ENCODE data around the gene GABRE.

The GABRE gene, protein sequence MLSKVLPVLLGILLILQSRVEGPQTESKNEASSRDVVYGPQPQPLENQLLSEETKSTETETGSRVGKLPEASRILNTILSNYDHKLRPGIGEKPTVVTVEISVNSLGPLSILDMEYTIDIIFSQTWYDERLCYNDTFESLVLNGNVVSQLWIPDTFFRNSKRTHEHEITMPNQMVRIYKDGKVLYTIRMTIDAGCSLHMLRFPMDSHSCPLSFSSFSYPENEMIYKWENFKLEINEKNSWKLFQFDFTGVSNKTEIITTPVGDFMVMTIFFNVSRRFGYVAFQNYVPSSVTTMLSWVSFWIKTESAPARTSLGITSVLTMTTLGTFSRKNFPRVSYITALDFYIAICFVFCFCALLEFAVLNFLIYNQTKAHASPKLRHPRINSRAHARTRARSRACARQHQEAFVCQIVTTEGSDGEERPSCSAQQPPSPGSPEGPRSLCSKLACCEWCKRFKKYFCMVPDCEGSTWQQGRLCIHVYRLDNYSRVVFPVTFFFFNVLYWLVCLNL

DNA sequence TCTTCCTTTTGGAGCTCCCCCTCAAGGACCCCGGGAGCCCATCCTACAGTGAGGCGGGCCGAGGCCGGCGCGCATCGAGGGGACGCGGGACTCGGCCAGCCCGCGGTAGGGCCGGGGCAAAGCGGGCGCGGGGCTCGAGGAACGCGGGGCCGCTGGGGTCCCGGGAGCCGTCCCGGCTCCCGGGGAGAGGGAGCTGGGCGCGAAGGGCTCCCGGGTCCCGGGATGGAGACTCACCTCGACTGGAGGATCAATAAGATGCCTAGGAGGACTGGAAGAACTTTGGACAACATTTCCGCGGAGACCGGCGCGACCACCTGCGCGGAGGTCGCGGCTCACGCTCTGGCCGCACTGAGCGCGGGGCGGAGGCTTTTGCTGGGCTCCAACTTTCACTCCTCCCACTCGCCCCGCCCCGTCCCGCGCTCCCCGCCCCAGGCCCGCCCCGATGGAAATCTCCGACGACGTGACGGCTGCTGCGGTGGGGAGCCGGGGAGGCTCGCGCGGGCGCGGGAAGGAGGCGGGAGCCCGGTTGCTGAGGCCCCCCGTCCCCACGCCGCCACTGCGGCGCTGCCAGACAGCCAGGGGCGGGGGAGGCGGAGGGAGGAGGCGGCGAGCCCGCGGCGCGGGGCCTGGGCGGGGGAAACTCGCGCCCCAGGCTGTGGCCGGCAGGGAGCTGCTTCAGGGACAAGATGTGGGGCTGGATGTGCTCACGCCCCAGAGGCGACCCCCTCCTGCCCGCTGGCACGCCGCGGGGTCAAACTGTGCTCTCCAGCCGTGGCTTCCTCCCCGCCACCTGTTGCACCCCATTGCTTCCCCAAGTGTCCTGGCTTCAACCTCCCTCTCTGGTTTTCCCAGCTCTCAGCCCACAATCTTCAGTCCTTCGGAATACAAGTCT, at the start of gene GABRE:
GABRE (minus strand) TSS at position 341 of the 892 bp plus-strand sequence; CDS start at position 290, 51 bp downstream.
- TF ChIP-seq POLR2A (IDR thresholded peaks at IDR 0.05; ENCODE audit: low read length) (no peak), GATA1 (IDR thresholded peaks at IDR 0.05; ENCODE audit: low read depth, low read length) (no peak)
- peak; percentile 60 to 64 for DNase-seq

DNA sequence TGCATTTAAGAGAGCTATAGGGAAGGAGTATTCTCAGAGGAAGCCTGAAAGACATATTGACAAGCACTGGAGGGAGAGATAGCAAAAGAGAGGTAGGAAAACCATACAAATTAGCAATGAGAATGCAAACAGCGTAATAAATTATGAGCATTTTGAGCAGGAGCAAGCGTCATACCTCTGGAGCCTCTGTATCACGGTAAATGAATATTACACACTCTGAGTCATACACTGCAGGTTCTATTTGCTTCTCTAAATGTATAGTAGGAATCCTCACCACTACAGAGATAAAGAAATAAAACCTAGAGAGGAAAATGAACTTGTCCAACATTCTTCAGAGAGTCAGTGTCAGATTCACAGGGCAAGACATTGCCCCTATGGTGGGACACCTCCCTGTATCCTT, 46.4 kb upstream of the GABRE start:
- TF ChIP-seq POLR2A (IDR thresholded peaks at IDR 0.05; ENCODE audit: low read length) (no peak), GATA1 (IDR thresholded peaks at IDR 0.05; ENCODE audit: low read depth, low read length) (no peak)
- no peak for DNase-seq

DNA sequence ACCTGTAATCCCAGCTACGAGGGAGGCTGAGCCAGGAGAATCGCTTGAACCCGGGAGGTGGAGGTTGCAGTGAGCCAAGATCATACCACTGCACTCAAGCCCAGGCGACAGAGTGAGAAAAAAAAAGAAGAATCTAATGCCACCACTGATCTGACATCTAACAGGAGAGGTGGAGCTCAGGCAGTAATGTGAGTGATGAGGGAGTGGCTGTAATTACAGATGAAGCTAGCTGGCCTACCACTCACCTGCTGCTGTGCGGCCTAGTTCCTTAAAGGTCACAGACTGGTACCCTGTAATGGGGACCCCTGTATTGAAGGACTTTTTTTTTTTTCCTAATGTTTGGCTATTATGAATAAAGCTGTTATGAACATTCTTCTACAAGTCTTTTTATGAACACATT, 25.3 kb upstream of the GABRE start:
- DNase-seq = no peak
- no peak for TF ChIP-seq POLR2A (IDR thresholded peaks at IDR 0.05; ENCODE audit: low read length)

DNA sequence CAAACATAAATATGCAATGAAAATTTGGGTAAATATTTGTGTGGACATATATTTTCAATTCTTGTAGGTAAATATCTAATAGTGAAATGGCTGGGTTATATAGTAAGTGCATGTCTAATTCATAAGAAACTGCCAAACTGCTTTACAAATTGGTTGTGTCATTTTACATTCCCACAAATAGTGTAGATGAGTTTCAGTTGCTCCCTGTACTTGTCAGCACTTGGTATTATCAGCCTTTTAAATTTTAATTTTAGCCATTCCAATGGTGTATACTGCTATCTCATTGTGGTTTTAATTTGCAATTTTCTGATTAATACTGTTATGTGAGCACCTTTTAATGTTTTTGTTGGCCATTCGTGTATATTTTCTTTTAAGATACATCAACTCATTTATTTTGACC, 23.1 kb upstream of the GABRE start:
- no peak for TF ChIP-seq GATA1 (IDR thresholded peaks at IDR 0.05; ENCODE audit: low read depth, low read length)
- no peak for TF ChIP-seq POLR2A (IDR thresholded peaks at IDR 0.05; ENCODE audit: low read length)
- DNase-seq = no peak

DNA sequence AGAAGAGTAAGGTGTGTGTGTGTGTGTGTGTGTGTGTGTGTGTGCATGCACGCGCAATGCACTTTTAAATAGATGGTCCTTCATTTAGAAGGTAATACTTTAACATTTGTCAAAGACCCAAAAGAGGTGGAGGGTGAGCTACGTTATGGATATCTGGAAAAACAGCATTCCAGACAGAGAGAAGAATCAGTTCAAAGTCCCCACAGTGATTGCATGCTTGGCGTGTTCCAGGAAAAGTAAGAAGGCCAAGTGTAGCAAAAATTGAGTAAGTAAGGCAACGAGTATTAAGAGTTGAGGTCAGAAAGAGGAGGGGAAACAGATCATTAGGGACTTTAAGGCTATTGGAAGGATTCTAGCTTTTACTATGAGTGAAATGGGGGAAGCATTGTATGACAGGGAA, 21.9 kb upstream of the GABRE start:
- DNase-seq = no peak
- no peak for TF ChIP-seq POLR2A (IDR thresholded peaks at IDR 0.05; ENCODE audit: low read length)
- TF ChIP-seq GATA1 (IDR thresholded peaks at IDR 0.05; ENCODE audit: low read depth, low read length) = no peak

DNA sequence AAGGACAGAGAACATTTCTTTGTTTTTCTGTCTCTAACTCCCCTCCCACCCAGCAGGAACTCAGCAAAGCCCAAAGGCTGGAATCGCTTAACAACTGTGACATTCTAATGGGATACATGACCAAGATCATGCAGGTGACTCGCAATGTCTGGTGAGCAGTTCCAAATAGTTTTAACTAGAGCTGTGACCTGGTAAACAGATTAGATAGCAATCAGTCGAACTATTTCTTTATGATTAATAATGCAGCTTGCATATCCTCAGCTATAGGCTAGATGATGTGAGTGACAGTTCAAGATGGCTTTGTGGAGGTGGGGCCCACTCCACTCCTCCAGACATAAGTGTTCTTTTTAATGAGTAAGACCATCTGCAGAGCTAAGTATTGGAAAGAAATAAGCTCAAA, 20.0 kb upstream of the GABRE start:
- TF ChIP-seq POLR2A (IDR thresholded peaks at IDR 0.05; ENCODE audit: low read length) (no peak), GATA1 (IDR thresholded peaks at IDR 0.05; ENCODE audit: low read depth, low read length) (no peak)
- DNase-seq = no peak

DNA sequence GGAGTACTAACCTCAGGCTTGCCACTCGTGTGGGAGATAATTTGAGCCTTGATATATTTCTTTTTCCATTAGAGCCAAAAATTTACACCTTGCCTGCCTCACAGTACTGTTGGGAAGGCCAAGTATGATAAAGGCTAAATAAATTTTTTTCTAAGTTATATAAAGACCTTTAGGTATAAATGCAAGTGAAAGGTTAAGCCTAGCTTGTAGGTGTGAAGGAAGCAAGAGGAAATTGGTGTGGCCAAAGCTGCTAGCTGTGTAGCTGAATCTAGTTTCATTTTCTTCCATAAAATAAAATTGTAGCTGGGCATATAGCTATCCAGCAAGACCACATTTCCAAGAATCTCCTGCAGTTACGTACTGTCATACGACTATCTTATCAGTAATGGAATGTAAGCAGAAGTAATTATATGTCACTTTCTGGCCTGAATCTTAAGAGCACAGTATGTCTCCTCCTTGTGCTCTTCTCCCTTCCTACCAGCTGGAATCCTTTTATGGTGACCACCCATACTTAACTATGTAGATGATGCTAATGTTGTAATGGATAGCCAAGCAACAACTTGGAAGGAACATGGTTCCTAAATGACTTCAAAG, 14.3 kb upstream of the GABRE start:
- DNase-seq = peak; percentile 3 to 8
- TF ChIP-seq POLR2A (IDR thresholded peaks at IDR 0.05; ENCODE audit: low read length) = no peak
- TF ChIP-seq GATA1 (IDR thresholded peaks at IDR 0.05; ENCODE audit: low read depth, low read length) = no peak

DNA sequence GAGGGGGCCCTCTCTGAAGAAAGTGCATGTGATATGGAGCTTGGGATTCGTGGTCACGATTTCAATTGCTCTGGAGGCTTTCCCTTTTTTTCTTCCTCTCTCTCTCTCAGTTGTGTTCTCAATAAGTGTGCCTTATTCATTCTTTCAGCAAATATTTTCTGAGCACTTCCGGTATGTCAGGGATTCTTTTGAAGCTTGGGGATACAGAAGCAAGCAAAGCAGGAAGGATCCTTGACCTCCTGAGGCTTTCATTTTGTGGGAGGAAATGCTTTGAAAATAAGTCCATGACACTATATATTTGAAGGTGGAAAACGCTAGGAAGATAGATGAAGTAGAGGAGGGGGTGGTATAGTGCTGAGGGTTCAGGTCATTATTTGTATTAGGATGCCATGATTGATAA, 12.6 kb upstream of the GABRE start:
- DNase-seq = no peak
- no peak for TF ChIP-seq GATA1 (IDR thresholded peaks at IDR 0.05; ENCODE audit: low read depth, low read length)
- TF ChIP-seq POLR2A (IDR thresholded peaks at IDR 0.05; ENCODE audit: low read length) = no peak

DNA sequence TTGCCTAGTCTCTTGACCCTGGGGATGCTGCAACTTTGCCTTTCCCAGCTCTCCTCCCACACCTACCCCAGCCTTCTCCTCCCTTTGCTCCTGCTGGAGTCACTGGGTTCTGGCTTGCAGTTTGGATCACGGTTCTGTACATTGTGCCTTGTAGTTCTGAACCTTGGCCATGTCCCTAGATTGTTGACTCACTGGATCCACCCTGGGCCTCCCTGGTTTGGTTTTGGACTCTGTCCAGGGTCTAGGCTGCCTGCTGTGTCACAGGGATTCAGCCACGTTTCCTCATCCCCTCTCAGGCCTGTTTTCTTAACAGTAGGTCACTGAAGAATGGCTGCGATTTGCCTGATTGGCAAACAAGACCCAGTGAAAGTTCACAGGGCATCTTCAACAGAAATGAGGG, 11.5 kb upstream of the GABRE start:
- DNase-seq = peak in 1 of 2 experiments; percentile 46
- TF ChIP-seq POLR2A (IDR thresholded peaks at IDR 0.05; ENCODE audit: low read length) (no peak), GATA1 (IDR thresholded peaks at IDR 0.05; ENCODE audit: low read depth, low read length) (no peak)

DNA sequence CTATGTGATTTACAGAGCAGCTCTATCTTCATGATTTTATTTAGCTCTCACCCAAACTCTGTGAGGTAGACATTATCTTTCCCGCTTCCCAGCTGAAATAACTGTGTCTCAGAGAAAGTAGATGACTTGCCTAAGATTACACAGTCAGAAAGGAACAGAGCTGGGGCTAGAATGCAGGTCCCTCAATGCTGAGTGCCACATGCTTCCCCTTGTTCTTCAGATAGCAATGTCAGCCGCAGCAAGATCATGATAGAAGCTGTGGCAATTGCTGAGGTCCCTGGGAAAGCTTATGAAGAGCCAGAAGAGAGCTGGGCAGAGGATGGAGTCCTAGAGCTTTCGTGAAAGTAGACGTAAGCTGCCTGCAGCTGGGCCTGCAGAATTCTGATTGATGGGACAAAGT, 11.1 kb upstream of the GABRE start:
- DNase-seq = no peak
- TF ChIP-seq POLR2A (IDR thresholded peaks at IDR 0.05; ENCODE audit: low read length) = no peak
- TF ChIP-seq GATA1 (IDR thresholded peaks at IDR 0.05; ENCODE audit: low read depth, low read length) = no peak

DNA sequence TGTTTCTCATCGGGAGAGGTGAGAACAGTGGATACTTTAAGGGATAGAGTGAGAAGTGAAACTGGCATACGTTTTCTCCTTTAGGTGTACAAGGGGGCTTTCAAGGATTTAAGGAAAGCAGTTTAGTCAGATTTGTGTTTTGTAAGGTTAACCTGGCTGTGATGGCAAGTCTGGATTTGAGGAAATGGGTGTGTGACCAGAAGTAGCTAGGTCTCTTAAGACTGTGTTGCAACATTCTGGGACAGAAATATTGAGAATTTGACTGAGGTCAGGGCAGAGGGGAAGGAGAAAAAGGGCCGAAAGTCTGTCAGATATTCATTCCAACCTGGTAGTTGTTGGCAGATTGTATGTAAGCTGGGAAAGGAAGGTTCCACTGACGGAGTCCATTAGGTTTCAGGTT, 10.4 kb upstream of the GABRE start:
- DNase-seq = no peak
- TF ChIP-seq POLR2A (IDR thresholded peaks at IDR 0.05; ENCODE audit: low read length) (no peak), GATA1 (IDR thresholded peaks at IDR 0.05; ENCODE audit: low read depth, low read length) (no peak)

DNA sequence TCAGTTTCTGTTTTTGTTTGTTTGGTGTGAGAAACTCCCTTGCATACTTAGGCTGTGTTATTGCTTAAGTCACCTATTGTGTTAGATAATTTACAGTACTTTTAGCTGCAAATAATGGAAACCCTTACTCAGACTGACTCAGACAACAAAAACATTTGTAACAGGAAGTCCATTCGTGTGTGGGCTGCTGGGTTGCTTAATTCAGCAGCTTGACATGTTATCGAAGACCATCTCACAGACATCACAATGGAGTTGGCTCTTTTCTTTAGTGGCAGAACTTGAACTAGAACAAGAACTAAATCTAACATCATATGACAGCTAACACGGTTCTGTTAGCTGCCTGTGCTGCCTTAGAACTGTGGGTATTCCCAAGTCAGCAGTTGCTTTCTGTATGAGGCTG, 9.9 kb upstream of the GABRE start:
- DNase-seq = no peak
- no peak for TF ChIP-seq GATA1 (IDR thresholded peaks at IDR 0.05; ENCODE audit: low read depth, low read length)

DNA sequence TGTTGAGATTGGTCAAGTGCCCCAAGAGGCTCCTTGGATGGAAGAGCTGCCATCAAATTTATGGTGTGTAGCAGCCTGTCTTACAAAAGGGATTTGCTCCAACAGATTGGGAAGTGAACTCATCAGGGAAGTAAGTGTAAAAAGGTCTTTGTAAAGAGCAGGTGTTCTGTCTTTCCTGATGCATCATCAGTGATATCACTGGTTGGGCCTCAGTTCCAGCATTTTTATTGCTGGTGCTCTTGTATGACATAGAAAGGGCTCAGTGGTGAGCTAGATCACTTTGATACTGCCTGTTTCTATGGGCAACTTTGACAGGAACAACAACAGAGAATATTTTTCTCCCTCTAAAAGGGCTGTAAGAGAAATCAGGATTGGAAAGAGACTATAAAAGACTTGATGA, 8.7 kb upstream of the GABRE start:
- DNase-seq = no peak
- TF ChIP-seq GATA1 (IDR thresholded peaks at IDR 0.05; ENCODE audit: low read depth, low read length) (no peak), POLR2A (IDR thresholded peaks at IDR 0.05; ENCODE audit: low read length) (no peak)

DNA sequence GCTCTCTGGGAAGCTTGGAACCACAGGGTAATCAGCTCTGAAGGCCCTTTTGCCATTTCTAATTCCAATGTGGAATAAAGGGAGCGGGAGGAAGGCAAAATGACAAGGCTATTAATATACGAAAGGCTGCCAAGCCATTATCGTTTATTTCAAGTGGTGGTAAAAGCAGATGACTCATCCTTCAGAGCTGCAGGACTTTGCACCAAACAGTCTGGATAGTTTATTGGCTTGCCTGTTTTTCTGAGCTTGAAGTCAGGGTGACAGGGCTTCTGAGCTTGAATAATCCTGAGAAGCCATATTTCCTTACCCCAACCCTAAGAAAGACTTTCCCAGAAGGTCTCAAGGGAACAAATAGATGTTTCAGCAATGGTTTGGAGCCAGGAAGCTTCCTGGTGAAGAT, 7.7 kb upstream of the GABRE start:
- no peak for DNase-seq
- TF ChIP-seq GATA1 (IDR thresholded peaks at IDR 0.05; ENCODE audit: low read depth, low read length) = no peak
- no peak for TF ChIP-seq POLR2A (IDR thresholded peaks at IDR 0.05; ENCODE audit: low read length)
